H9 (cell line): ENCODE measurements around the gene TRRAP. TPM values are rescaled to one million over a fixed set of nuclear protein-coding genes. Genes with fewer than 3 reads are reported as not detected.

Experiments used
- DNase-seq: peaks from one replicate; pipeline ENCODE4 v3.0.0-alpha.2; 2017
- H2AFZ ChIP-seq: one replicate; pipeline ENCODE4 v1.6.1; 2013; ENCODE audit warnings: mild to moderate bottlenecking, low read length, control low read depth, moderate library complexity
- H2AK5ac ChIP-seq: 2 replicates; pipeline ENCODE4 v1.6.1; 2013; ENCODE audit warnings: low read length, control low read depth, mixed read lengths; ENCODE audit not compliant: insufficient read length
- H2BK120ac ChIP-seq: one replicate; pipeline ENCODE4 v1.6.1; 2013; ENCODE audit warnings: low read depth, mild to moderate bottlenecking, low read length, control low read depth, inconsistent platforms; ENCODE audit not compliant: poor library complexity, severe bottlenecking
- H2BK12ac ChIP-seq: 2 replicates; pipeline ENCODE4 v1.6.1; 2013; ENCODE audit warnings: low read length, control low read depth, mixed read lengths, low read depth; ENCODE audit not compliant: insufficient read length
- H2BK15ac ChIP-seq: 2 replicates; pipeline ENCODE4 v1.6.1; 2013; ENCODE audit warnings: low read depth, low read length, control low read depth
- H2BK20ac ChIP-seq: one replicate; pipeline ENCODE4 v1.6.1; 2013; ENCODE audit warnings: low read depth, mild to moderate bottlenecking, low read length, control low read depth, inconsistent platforms; ENCODE audit not compliant: poor library complexity, severe bottlenecking
- H2BK5ac ChIP-seq: 2 replicates; pipeline ENCODE4 v1.6.1; 2013; ENCODE audit warnings: low read length, control low read depth, mixed read lengths; ENCODE audit not compliant: insufficient read length
- H3K14ac ChIP-seq: 2 replicates; pipeline ENCODE4 v1.6.1; 2013; ENCODE audit warnings: low read length, control low read depth; ENCODE audit not compliant: insufficient read depth
- H3K18ac ChIP-seq: 2 replicates; pipeline ENCODE4 v1.6.1; 2013; ENCODE audit warnings: low read depth, mild to moderate bottlenecking, mixed read lengths, low read length, control low read depth; ENCODE audit not compliant: insufficient read length
- H3K23ac ChIP-seq: 2 replicates; pipeline ENCODE4 v1.6.1; 2013; ENCODE audit warnings: low read length, control low read depth, mixed read lengths, low read depth; ENCODE audit not compliant: insufficient read length
- H3K23me2 ChIP-seq: 2 replicates; pipeline ENCODE4 v1.6.1; 2013; ENCODE audit warnings: low read depth, mild to moderate bottlenecking, mixed read lengths, low read length, control low read depth; ENCODE audit not compliant: insufficient read length, poor library complexity, severe bottlenecking
- H3K27ac ChIP-seq: 2 replicates; pipeline ENCODE4 v1.5.1; 2013; ENCODE audit warnings: low read length, control low read depth, mixed read lengths, low read depth; ENCODE audit not compliant: insufficient read length
- H3K27me3 ChIP-seq: 2 replicates; pipeline ENCODE4 v1.6.1; 2013; ENCODE audit warnings: low read length, control low read depth, inconsistent platforms; ENCODE audit not compliant: insufficient read depth
- H3K4ac ChIP-seq: 2 replicates; pipeline ENCODE4 v1.6.1; 2013; ENCODE audit warnings: low read depth, mild to moderate bottlenecking, control low read depth, inconsistent platforms, low read length, moderate library complexity
- H3K4me1 ChIP-seq: 2 replicates; pipeline ENCODE4 v1.6.1; 2013; ENCODE audit warnings: low read length, control low read depth, inconsistent platforms; ENCODE audit not compliant: insufficient read depth
- H3K4me2 ChIP-seq: 2 replicates; pipeline ENCODE4 v1.6.1; 2013; ENCODE audit warnings: low read length, control low read depth, mixed read lengths; ENCODE audit not compliant: insufficient read length, insufficient read depth
- H3K56ac ChIP-seq: 2 replicates; pipeline ENCODE4 v1.6.1; 2013; ENCODE audit warnings: low read depth, mild to moderate bottlenecking, mixed read lengths, low read length, control low read depth; ENCODE audit not compliant: insufficient read length
- H3K79me1 ChIP-seq: 2 replicates; pipeline ENCODE4 v1.6.1; 2013; ENCODE audit warnings: low read depth, mild to moderate bottlenecking, moderate library complexity, low read length, control low read depth, inconsistent platforms; ENCODE audit not compliant: insufficient read depth, poor library complexity, severe bottlenecking
- H3K79me2 ChIP-seq: 2 replicates; pipeline ENCODE4 v1.6.1; 2013; ENCODE audit warnings: low read length, control low read depth, inconsistent platforms; ENCODE audit not compliant: insufficient read depth
- H3K9ac ChIP-seq: 2 replicates; pipeline ENCODE4 v1.6.1; 2013; ENCODE audit warnings: low read length, control low read depth, mixed read lengths; ENCODE audit not compliant: insufficient read length; ENCODE audit errors: extremely low read depth
- H3K9me3 ChIP-seq: one replicate; pipeline ENCODE4 v1.6.1; 2013; ENCODE audit warnings: low read depth, low read length, inconsistent platforms; ENCODE audit not compliant: control insufficient read depth
- H3T11ph ChIP-seq: one replicate; pipeline ENCODE4 v1.6.1; 2013; ENCODE audit warnings: mild to moderate bottlenecking, low read length, control low read depth, inconsistent platforms
- H4K20me1 ChIP-seq: one replicate; pipeline ENCODE4 v1.6.1; 2013; ENCODE audit not compliant: control insufficient read depth, insufficient read length, insufficient read depth
- H4K5ac ChIP-seq: 2 replicates; pipeline ENCODE4 v1.6.1; 2013; ENCODE audit warnings: low read depth, mild to moderate bottlenecking, mixed read lengths, low read length, control low read depth; ENCODE audit not compliant: insufficient read length
- H4K8ac ChIP-seq: replicated peaks from 2 replicates; pipeline ENCODE4 v1.6.1; 2013; ENCODE audit warnings: low read length, control low read depth, mixed read lengths, low read depth; ENCODE audit not compliant: insufficient read length
- H4K91ac ChIP-seq: 2 replicates; pipeline ENCODE4 v1.6.1; 2013; ENCODE audit warnings: low read depth, mild to moderate bottlenecking, moderate library complexity, mixed read lengths, low read length, control low read depth; ENCODE audit not compliant: insufficient read length
- H3K27ac Mint-ChIP-seq, 3 experiments: 2 replicates in 2 of 3; 3 replicates in 1 of 3; pipeline ENCODE4 v1.8.0; 2020 to 2021; ENCODE audit warnings: mixed read lengths in 3 of 3, mild to moderate bottlenecking in 1 of 3, moderate library complexity in 1 of 3
- H3K27me3 Mint-ChIP-seq: 2 replicates; pipeline ENCODE4 v1.8.0; 2021; ENCODE audit warnings: low read depth, mild to moderate bottlenecking, moderate library complexity, mixed read lengths
- H3K36me3 Mint-ChIP-seq, 3 experiments: 2 replicates in 2 of 3; 3 replicates in 1 of 3; pipeline ENCODE4 v1.8.0; 2020 to 2021; ENCODE audit warnings: low read depth in 3 of 3, mixed read lengths in 3 of 3; ENCODE audit not compliant: insufficient read depth in 1 of 3
- H3K4me1 Mint-ChIP-seq, 2 experiments: 2 replicates each; pipeline ENCODE4 v1.8.0; 2020; ENCODE audit warnings: mixed read lengths in 2 of 2
- H3K4me3 Mint-ChIP-seq, 2 experiments: 2 replicates in 1 of 2; 3 replicates in 1 of 2; pipeline ENCODE4 v1.8.0; 2020 to 2021; ENCODE audit warnings: mild to moderate bottlenecking in 2 of 2, mixed read lengths in 2 of 2, moderate library complexity in 1 of 2
- H3K9me3 Mint-ChIP-seq, 2 experiments: 2 replicates in 1 of 2; 3 replicates in 1 of 2; pipeline ENCODE4 v1.8.0; 2020; ENCODE audit warnings: mild to moderate bottlenecking in 2 of 2, mixed read lengths in 2 of 2, moderate library complexity in 1 of 2
- CTCF ChIP-seq: fragments of 200-600 bp; sonication (generic); conservative IDR thresholded peaks from 3 replicates; pipeline ENCODE4 v1.8.0; 2021; ENCODE audit warnings: antibody characterized with exemption, mild to moderate bottlenecking
- WGBS: extraction: QIAGEN DNeasy Blood & Tissue Kit; methylation state at CpG from one replicate; pipeline ENCODE4 v1.1.7; 2013; ENCODE audit warnings: missing lambda C conversion rate, low lambda C conversion rate, mixed read lengths; ENCODE audit not compliant: insufficient read length; ENCODE audit errors: extremely low coverage; 5-methylcytosine and 5-hydroxymethylcytosine counted together
- total RNA-seq: library from RNA; stranded (reverse); gene quantifications from 2 replicates; pipeline ENCODE4 v1.2.1, GENCODE V29; 2021

The TRRAP gene
- total RNA-seq, 1 experiment from 2014 or later: 58.6 TPM

DNA sequence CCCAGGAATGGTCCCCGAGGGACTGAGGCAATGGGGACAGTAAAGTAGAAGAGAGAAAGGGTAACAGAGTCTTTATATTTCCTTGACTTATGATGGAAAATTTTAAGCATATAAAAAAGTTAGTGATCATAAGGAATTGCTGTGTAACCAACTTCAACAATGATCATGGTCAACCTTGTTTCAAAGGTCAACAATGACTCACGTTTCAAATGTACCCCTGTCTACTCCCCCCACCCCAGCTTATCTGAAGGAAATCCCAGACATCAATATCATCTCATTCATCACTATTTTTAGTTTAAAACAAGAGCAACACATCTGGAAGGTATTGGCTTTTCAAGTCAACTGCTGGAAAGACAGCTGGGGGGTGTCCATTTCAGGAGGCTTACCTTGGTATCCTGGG lies 172.6 kb downstream of the TRRAP start:
- H3K4me1 ChIP-seq: no peaks in the 10 kb centered on the region
- H3T11ph ChIP-seq: no peak overlapping the region
- H3K4me3 Mint-ChIP-seq: no peak overlapping the region
- H2BK5ac ChIP-seq: no peak overlapping the region
- no CpG with 5 or more reads among the region's 2 CpGs for WGBS
- no peak overlapping the region for H4K8ac ChIP-seq
- H3K23me2 ChIP-seq: no peaks in the 10 kb centered on the region
- H3K14ac ChIP-seq: no peak overlapping the region
- H3K18ac ChIP-seq: no peak overlapping the region
- peaks cover 27 to 77% (median 64%) of the 10 kb centered on the region in 3 experiments; a peak in 6 of 7 replicates for H3K36me3 Mint-ChIP-seq
- no peak overlapping the region for H3K9ac ChIP-seq
- H3K27me3 ChIP-seq: no peaks in the 10 kb centered on the region
- no peak overlapping the region for H2BK12ac ChIP-seq
- no peaks in the 10 kb centered on the region for H3K79me1 ChIP-seq
- no peaks in the 10 kb centered on the region for H3K79me2 ChIP-seq
- H4K91ac ChIP-seq: no peak overlapping the region
- H2AFZ ChIP-seq: no peak overlapping the region
- no peak overlapping the region for H3K56ac ChIP-seq
- H3K9me3 ChIP-seq: no peaks in the 10 kb centered on the region
- no peak overlapping the region for H2BK120ac ChIP-seq
- H3K27ac ChIP-seq: no peak overlapping the region
- H4K5ac ChIP-seq: no peak overlapping the region
- no peaks in the 10 kb centered on the region for H3K9me3 Mint-ChIP-seq
- H3K23ac ChIP-seq: no peak overlapping the region
- no peak overlapping the region for H2AK5ac ChIP-seq
- no peak overlapping the region for H3K27ac Mint-ChIP-seq
- H2BK15ac ChIP-seq: no peak overlapping the region
- DNase-seq: no peak
- H3K27me3 Mint-ChIP-seq: no peaks in the 10 kb centered on the region
- no peak overlapping the region for H2BK20ac ChIP-seq
- TF ChIP-seq CTCF: no peak
- H4K20me1 ChIP-seq: no peaks in the 10 kb centered on the region
- H3K4me2 ChIP-seq: no peak overlapping the region
- no peak overlapping the region for H3K4ac ChIP-seq
- H3K4me1 Mint-ChIP-seq: no peaks in the 10 kb centered on the region; a peak in 1 of 4 replicates
